ENCODE results near the gene TGFB3. TPM values are rescaled to one million over a fixed set of nuclear protein-coding genes. Genes with fewer than 3 reads are reported as not detected.

TGFB3 gene
- total RNA-seq, 2 donors from 2014 or later: 17.5 to 99.1 TPM

- DNase-seq (ENCODE audit: low spot score): no peak
- no peak overlapping the region for H3K4me3 ChIP-seq
- H3K4me1 ChIP-seq: peaks cover 0 to 56% of the 10 kb centered on the region in 2 donors
- no peak for TF ChIP-seq CTCF (IDR thresholded peaks at IDR 0.05)
- no peaks in the 10 kb centered on the region for H3K27me3 ChIP-seq
- peak overlapping the region in 1 of 2 donors; percentile 99 for H3K27ac ChIP-seq
- peaks cover 24% of the 10 kb centered on the region for H3K36me3 ChIP-seq
- H3K9me3 ChIP-seq: no peaks in the 10 kb centered on the region
Observed at GRCh38 chr14:75987201-75987970, 5.6 kb upstream of the TGFB3 start.

DNA sequence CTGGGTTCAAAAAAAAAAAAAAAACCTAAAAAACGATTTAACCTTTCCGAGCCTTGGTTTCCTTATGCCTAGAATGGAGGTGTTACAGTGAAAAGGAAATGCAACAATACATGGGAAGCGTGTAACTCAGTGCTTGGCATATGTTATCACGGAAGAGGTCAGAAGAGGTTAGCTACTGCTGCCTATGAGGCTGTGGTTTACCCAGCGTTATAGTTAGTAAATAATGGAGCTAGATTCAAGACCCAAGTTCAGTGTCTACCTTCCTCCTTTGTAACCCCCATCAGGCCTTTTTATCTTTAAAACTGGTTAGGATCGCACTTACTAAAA, 4.6 kb upstream of the TGFB3 start:
- no peak for TF ChIP-seq CTCF (IDR thresholded peaks at IDR 0.05)
- H3K36me3 ChIP-seq: peaks cover 19% of the 10 kb centered on the region
- H3K4me3 ChIP-seq: peak overlapping the region; percentile 80 to 95
- H3K9me3 ChIP-seq: no peaks in the 10 kb centered on the region
- DNase-seq (ENCODE audit: low spot score): no peak
- no peaks in the 10 kb centered on the region for H3K27me3 ChIP-seq
- H3K27ac ChIP-seq: peak overlapping the region; percentile 97 to 99
- peaks cover 0 to 49% of the 10 kb centered on the region in 2 donors for H3K4me1 ChIP-seq

DNA sequence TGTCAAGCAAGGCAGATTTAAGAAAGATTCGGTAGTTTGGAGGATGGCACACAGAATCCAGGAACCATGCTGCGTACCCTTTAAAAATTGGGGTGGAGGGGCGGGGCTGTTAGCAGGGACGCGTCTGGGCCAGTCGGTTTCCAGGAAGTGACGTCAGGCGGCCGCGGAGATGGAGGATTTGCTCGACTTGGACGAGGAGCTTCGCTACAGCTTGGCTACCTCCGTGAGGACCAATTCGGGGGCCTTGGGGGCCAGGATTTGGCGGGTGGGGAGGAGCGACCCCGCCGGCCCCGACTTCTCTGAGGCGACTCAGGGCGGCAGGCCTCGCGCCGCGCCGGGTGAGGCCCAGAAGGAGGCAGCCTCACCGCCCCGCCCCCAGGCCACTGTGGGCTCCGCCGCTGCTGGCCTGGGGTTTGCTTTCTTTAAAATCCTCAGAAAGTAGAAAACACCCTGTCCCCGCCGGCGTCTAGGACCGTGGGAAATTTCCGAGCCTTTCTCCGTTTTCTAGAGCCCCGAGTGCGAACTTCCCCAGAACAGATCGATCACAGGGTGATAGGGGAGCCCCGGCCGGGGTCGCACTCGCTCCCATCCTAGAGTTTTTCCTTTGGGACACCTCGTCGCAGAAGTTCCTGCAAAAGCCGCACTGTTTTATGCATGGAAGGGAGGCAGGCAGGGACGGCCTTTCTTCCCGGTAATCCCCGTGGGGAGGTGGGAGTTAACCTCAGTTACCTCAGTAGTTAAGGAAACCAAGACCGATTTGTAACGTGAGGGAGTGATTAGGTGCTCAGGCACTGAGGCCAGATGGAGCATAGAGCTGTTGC, 4.0 kb upstream of the TGFB3 start, which contains the start of gene IFT43:
TSS of gene IFT43 (plus strand) at position 146 of the 821 bp plus-strand sequence. CDS start at position 170, 24 bp downstream.
- Histone ChIP-seq H3K27ac (peak within 1 kb of the TSS; percentile 97 to 99), H3K4me1 (peaks cover 0 to 53% of the 10 kb centered on the region in 2 donors), H3K4me3 (peak within 1 kb of the TSS; percentile 80 to 95), H3K9me3 (no peaks in the 10 kb centered on the region), H3K27me3 (no peaks in the 10 kb centered on the region), H3K36me3 (peaks cover 16% of the 10 kb centered on the region)
- TF ChIP-seq CTCF (IDR thresholded peaks at IDR 0.05): no peak
- peak; percentile 94 for DNase-seq (ENCODE audit: low spot score)

DNA sequence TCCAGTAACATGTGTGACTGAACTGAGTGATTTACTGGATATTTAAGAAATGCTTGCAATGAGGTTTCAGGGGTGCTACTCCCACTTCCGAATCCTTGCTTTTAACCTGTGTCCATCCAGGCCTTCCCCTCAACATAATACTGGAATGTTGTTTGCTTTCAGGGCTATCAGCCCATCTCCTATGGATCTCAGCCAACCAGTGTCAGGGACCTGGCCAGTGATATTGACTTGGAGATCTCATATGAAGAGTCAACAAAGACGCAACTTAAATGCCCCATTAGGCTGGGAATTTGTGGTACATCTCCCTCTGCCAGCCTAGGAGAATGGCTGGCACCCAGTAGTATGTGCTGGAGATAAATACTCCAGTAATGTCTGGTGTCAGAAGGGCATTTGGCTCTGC, 2.9 kb upstream of the TGFB3 start:
- Histone ChIP-seq H3K9me3 (no peaks in the 10 kb centered on the region), H3K36me3 (peaks cover 5% of the 10 kb centered on the region), H3K4me3 (no peak overlapping the region), H3K27ac (peak overlapping the region; percentile 97 to 99), H3K27me3 (no peaks in the 10 kb centered on the region), H3K4me1 (peaks cover 0 to 63% of the 10 kb centered on the region in 2 donors)
- TF ChIP-seq CTCF (IDR thresholded peaks at IDR 0.05): no peak
- no peak for DNase-seq (ENCODE audit: low spot score)

DNA sequence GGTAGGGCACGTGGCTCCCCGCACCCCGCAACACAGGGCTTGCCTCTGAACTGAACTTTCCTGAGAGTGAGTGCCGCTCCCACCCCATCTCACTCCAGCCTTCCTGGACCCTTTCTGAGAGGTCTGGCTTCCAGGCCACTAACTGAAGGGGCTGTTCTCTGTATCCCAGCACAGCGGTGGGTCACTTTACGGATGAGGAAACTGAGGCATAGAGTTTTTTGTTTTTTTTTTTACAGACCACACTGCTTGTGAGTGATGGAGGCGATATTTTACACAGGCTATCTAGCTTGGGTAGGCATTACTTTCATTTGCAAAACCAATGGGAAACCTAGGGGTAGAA, 1.2 kb upstream of the TGFB3 start:
- Histone ChIP-seq H3K36me3 (no peaks in the 10 kb centered on the region), H3K27me3 (no peaks in the 10 kb centered on the region), H3K27ac (peak overlapping the region; percentile 97 to 99), H3K4me1 (peaks cover 0 to 66% of the 10 kb centered on the region in 2 donors), H3K4me3 (peak overlapping the region; percentile 69 to 72), H3K9me3 (no peaks in the 10 kb centered on the region)
- TF ChIP-seq CTCF (IDR thresholded peaks at IDR 0.05): no peak
- no peak for DNase-seq (ENCODE audit: low spot score)
